Fibroblast of the aortic adventitia (primary cell): ENCODE measurements around the gene H2BW2. TPM values are rescaled to one million over a fixed set of nuclear protein-coding genes. Genes with fewer than 3 reads are reported as not detected.
"Not testable (repeated sequence)": the region's sequence is repeated elsewhere in the genome, so short reads cannot be mapped to it uniquely, and the experiment has no call there.

Experiments used
- DNase-seq: peaks from one replicate; pipeline ENCODE4 v3.0.0-alpha.2; 2010; ENCODE audit warnings: low read depth
- H3K4me3 ChIP-seq: 2 replicates; pipeline ENCODE4 v1.5.1; 2011; ENCODE audit warnings: low read depth, mild to moderate bottlenecking, control low read depth, low read length, moderate library complexity
- total RNA-seq: library from RNA; depleted of rRNA; stranded (reverse); fragments of >200 nt; gene quantifications from 2 replicates; pipeline ENCODE4 v1.2.3, GENCODE V29; 2012; ENCODE audit warnings: low replicate concordance
- TF ChIP-seq, protein P1 (sequence below): IDR thresholded peaks from 2 replicates; pipeline ENCODE4 v1.5.1; 2011; ENCODE audit warnings: mild to moderate bottlenecking, low read length, control low read depth, inconsistent platforms; ENCODE audit not compliant: insufficient read depth

Gene H2BW2
- total RNA-seq, 1 donor: not detected

DNA sequence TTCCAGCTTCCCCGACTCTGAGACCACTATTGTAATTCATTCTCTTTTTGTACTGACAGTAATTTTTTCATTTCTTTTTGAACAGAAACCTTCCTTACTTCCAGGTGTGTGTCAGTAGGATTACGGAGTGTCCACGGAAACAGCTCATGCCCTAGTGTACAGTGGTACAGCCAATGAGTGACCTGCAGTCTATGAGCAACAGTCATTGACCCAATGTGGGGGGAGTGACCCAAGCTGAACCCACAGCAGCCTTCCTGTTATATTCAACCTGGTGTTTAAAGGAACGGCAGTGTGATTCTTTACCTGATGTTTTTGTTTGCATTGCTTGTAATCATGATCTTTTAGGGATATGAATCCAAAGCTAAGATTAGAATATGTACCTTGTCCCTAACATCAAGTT, 1.2 kb downstream of the H2BW2 start:
- H3K4me3 ChIP-seq: no peak overlapping the region
- DNase-seq: no peak
- TF ChIP-seq, protein P1, sequence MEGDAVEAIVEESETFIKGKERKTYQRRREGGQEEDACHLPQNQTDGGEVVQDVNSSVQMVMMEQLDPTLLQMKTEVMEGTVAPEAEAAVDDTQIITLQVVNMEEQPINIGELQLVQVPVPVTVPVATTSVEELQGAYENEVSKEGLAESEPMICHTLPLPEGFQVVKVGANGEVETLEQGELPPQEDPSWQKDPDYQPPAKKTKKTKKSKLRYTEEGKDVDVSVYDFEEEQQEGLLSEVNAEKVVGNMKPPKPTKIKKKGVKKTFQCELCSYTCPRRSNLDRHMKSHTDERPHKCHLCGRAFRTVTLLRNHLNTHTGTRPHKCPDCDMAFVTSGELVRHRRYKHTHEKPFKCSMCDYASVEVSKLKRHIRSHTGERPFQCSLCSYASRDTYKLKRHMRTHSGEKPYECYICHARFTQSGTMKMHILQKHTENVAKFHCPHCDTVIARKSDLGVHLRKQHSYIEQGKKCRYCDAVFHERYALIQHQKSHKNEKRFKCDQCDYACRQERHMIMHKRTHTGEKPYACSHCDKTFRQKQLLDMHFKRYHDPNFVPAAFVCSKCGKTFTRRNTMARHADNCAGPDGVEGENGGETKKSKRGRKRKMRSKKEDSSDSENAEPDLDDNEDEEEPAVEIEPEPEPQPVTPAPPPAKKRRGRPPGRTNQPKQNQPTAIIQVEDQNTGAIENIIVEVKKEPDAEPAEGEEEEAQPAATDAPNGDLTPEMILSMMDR: no peak

DNA sequence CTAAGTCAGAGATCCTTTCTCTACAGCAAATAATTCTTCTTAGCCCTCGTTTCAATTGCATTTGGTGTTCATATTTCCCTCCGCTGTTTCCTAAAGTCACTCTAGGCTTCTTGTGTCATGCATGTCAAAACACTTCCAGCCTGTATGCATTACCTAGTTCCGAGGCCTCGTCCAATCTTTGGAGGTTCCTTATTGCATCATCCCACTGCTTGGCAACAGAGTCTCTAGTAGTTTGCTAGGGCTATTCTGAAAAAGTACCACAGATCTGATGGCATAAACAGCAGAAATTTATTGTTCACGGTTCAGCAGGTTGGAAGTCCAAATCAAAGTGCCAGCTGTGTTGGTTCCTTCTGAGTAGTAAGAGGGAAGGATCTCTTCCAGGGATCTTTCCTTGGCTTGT, 5.9 kb downstream of the H2BW2 start:
- TF ChIP-seq, protein P1: no peak
- no peak overlapping the region for H3K4me3 ChIP-seq
- no peak for DNase-seq

DNA sequence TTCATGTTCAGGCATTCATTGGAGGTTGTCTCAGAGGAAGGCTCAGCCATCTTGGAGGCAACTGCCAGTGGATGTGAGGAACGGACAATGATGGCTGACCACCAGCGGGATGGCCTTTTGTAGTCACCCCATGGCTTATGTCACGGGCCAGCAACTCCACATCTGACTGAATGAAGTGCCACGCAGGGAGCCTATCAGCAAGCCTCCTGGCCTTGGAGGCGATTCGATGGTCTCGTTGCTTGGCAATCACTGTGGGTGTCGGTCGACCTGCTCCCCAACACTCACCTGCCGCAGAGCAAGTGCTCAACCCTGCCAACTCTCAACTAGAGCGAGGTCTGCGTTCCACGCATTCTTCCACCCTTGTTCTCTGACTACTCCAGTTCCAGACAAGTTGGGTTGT, 7.4 kb downstream of the H2BW2 start:
- DNase-seq: no peak

DNA sequence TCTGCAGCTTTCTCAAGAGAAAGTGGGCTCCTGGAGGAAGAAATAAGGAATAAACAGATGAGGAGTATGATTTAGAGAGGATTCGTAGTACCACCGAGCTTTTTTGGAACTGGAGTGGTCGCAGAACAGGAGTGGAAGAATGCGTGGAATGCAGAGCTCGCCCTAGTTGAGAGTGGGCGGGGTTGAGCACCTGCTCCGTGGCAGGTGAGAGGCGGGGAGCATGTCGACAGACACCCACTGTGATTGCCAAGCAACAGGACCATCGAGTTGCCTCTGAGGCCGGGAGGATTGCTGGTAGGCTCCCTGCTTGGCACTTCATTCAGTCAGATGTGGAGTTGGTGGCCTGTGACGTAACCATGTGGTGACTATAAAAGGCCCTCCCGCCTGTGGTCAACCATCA, 15.2 kb downstream of the H2BW2 start:
- not testable (repeated sequence) for DNase-seq, H3K4me3 ChIP-seq

More for the DNA sequence above, 7.4 kb downstream of the H2BW2 start:
- H3K4me3 ChIP-seq: no peak overlapping the region
- TF ChIP-seq, protein P1: no peak

DNA sequence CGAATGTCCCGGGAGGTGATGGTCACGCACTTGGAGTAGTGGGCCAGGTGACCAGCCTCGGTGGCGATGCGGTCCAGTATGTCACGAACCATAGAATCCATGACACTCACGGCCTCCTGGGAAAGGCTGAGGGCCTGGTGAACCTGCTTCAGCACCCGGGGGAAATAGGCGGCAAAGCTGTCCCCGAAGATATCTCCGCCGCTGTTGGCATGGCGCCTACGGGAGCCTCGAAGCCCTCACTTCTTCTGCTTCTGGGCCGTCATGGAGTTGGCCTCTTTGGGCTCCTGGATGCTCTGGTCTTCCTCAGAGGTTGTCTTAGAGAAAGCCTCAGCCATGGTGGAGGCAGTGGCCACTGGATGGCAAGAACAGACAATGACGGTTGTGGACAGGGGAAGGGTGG, 22.9 kb downstream of the H2BW2 start:
- not testable (repeated sequence) for H3K4me3 ChIP-seq, DNase-seq

DNA sequence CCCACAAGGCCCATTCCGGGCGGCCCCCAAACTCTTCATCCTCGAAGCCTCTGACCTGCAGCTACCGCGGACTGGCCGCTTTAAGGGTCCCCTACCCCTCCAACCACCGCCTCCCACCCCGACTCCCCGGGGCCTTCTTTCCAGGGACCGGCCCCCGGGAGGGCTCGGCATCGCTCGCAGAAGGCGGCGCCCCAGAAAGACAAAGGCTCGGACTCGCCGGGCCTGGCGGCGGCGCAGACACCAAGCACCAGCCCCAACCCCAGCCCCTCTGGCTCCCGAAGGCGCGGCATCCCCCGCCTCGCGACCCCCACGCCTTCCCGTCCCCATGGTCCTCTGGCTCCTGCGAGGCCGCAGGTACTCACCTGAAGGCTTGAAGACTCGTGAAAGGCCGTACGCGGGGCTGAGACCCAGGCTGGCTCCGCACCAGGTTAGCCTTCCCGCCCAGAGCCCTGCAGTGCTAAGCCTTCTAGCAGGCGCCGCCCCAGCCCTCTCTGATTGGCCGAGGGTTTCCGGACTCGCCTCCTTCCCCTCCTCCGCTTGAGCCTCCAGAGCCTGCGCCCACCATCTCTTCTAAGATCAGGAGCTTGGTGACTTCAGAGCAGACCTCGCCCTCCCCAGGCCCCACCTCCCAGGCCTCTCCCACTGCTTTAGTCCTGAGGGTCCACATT, 36.2 kb downstream of the H2BW2 start, which contains the start of gene TMSB15C:
Gene TMSB15C, minus strand, starts transcription at position 459 of the 668 bp plus-strand sequence.
- not testable (repeated sequence) for H3K4me3 ChIP-seq, DNase-seq

DNA sequence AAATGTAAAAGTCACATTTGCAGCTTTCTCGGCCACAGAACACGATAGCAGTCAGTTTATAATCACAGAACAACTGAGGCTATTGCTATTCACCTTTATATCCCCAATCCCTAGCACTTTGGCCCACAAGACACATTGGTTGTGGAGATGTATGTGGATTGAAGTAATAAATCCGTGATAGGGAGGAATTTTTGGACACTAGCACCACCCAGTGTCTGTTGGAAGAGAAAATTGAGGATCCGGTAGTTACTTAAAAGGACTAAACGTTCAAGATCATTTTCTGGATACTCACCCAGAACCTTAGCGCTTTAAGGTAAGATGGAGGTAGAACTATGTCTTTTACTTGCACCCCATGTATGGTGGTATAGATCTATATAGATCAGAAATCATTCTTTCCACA, 38.1 kb downstream of the H2BW2 start:
- not testable (repeated sequence) for H3K4me3 ChIP-seq, DNase-seq

DNA sequence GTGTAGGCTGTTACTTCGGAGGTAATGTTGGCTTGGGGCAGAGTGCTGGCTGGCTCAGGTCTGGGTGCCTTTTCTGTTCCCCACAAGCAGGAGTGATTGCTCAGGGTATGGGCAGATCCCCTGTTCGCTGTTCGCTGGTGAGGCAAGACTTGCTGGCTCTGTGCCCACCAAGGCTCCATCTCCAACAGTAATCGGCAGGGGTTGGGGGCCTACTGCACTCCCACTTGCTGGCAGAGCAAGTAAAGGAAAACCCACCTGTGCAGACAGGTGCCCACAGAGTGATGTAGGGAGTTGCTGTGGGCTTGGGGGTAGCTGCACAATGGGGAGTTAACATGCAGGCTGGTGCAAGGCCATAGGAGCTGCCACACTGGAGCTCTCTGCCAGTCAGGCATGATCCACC, 44.3 kb downstream of the H2BW2 start:
- no peak for DNase-seq
- TF ChIP-seq, protein P1: no peak
- H3K4me3 ChIP-seq: no peak overlapping the region

DNA sequence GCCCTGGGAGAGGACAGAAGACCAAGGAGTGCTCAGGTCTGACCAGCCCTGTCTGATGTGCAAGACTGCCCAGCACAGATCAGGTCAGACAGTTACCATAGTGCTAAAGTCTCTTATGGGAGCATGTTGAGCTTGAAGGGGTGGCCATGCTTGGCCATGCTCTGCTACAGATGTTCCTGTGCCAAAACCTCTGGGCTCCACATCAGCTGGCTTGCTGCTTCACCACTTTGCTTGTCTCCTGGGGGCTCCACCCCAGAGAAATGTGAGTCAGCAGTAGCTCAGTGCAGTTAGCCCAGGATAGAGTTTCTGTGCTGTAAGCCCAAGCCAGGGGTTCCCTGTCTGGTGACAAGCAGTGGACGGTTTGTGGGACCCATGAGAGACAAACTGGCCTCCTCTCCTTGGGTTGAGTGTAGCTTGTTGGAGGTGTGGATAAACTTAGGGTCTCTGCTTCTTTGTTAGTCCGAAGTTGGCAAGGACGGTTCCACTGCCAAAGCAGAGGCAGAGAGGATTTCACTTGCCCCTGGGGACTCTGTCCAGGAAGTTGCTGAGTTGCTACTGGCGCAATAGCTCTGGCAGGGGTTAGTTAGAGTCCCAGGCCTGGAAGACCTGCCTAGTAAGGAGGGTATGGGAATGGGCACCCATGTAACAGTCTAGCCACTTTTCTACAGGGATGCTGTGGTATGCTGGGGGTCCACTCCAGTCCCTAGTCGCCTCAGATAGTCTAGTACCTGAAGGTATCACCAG, 45.0 kb downstream of the H2BW2 start:
- peak; percentile 37 for DNase-seq
- H3K4me3 ChIP-seq: no peak overlapping the region
- TF ChIP-seq, protein P1: no peak
